WTC11 (cell line): ENCODE measurements around the gene FHOD3. TPM values are rescaled to one million over a fixed set of nuclear protein-coding genes. Genes with fewer than 3 reads are reported as not detected.

Source experiments
- ATAC-seq: fragments of 200-7000 bp; cut with Tn5 transposase; 2 replicates; pipeline ENCODE4 v1.10.0; 2021; ENCODE audit warnings: mild to moderate bottlenecking, moderate library complexity
- CTCF ChIA-PET: fragments of 300-600 bp; sonication (Branson Sonifier 250); formaldehyde crosslinking; loops from one replicate; lab custom pipeline; 2021; ENCODE audit warnings: antibody characterized with exemption; lab: Charles Lee
- POLR2A ChIA-PET: fragments of 350-600 bp; sonication (Branson Sonifier 250); formaldehyde crosslinking; loops from one replicate; lab custom pipeline; 2021; ENCODE audit warnings: antibody characterized with exemption; lab: Charles Lee
- DNase-seq: peaks from one replicate; pipeline ENCODE4 v3.0.0; 2021; ENCODE audit warnings: low spot score
- H3K27ac Mint-ChIP-seq: 2 replicates; pipeline ENCODE4 v1.8.0; 2021; ENCODE audit warnings: mixed read lengths
- H3K27me3 Mint-ChIP-seq: 2 replicates; pipeline ENCODE4 v1.8.0; 2021; ENCODE audit warnings: low read depth, mild to moderate bottlenecking, moderate library complexity, mixed read lengths
- H3K36me3 Mint-ChIP-seq: 2 replicates; pipeline ENCODE4 v1.8.0; 2021; ENCODE audit warnings: mixed read lengths
- H3K4me1 Mint-ChIP-seq: 2 replicates; pipeline ENCODE4 v1.8.0; 2022; ENCODE audit warnings: mixed read lengths
- H3K4me3 Mint-ChIP-seq: 2 replicates; pipeline ENCODE4 v1.8.0; 2021; ENCODE audit warnings: mild to moderate bottlenecking, moderate library complexity, mixed read lengths
- H3K9me3 Mint-ChIP-seq: 2 replicates; pipeline ENCODE4 v1.8.0; 2021; ENCODE audit warnings: mixed read lengths
- GRHL2 ChIP-seq: fragments of 250-450 bp; sonication (Bioruptor Pico); IDR thresholded peaks from 2 replicates; pipeline ENCODE4 v1.8.0; 2022; ENCODE audit warnings: mild to moderate bottlenecking, moderate library complexity; ENCODE audit not compliant: insufficient replicate concordance, severe bottlenecking
- GTF2I ChIP-seq: fragments of 250-450 bp; sonication (Bioruptor Pico); conservative IDR thresholded peaks from 2 replicates; pipeline ENCODE4 v1.4.0; 2021; ENCODE audit warnings: mild to moderate bottlenecking
- JUN ChIP-seq: sonication (generic); formaldehyde crosslinking; IDR thresholded peaks from 2 replicates; pipeline ENCODE4 v1.8.0; 2023; ENCODE audit warnings: mild to moderate bottlenecking, missing genetic modification reagents
- NR1H2 ChIP-seq: sonication (generic); formaldehyde crosslinking; IDR thresholded peaks from 2 replicates; pipeline ENCODE4 v1.9.0; 2021; ENCODE audit warnings: mild to moderate bottlenecking, moderate library complexity, missing genetic modification reagents
- OVOL2 ChIP-seq: fragments of 250-450 bp; sonication (Bioruptor Pico); IDR thresholded peaks from 2 replicates; pipeline ENCODE4 v1.9.0; 2021; ENCODE audit warnings: mild to moderate bottlenecking, borderline replicate concordance
- PRRX2 ChIP-seq: fragments of 250-450 bp; sonication (Bioruptor Pico); IDR thresholded peaks from 2 replicates; pipeline ENCODE4 v1.8.0; 2021; ENCODE audit warnings: mild to moderate bottlenecking
- RELA ChIP-seq: sonication (generic); formaldehyde crosslinking; IDR thresholded peaks from 2 replicates; pipeline ENCODE4 v1.8.1; 2022; ENCODE audit warnings: missing genetic modification reagents, mild to moderate bottlenecking, borderline replicate concordance
- SMAD4 ChIP-seq: sonication (generic); formaldehyde crosslinking; IDR thresholded peaks from 2 replicates; pipeline ENCODE4 v1.8.0; 2022; ENCODE audit warnings: mild to moderate bottlenecking, missing genetic modification reagents
- ZNF423 ChIP-seq: fragments of 250-450 bp; sonication (Bioruptor Pico); IDR thresholded peaks from 2 replicates; pipeline ENCODE4 v2.1.2; 2022; ENCODE audit warnings: mild to moderate bottlenecking, moderate library complexity
- ZNF671 ChIP-seq: fragments of 250-450 bp; sonication (Bioruptor Pico); IDR thresholded peaks from 2 replicates; pipeline ENCODE4 v1.8.0; 2021; ENCODE audit warnings: mild to moderate bottlenecking
- total RNA-seq: library from RNA; stranded (reverse); gene quantifications from 3 replicates; pipeline ENCODE4 v1.2.3, GENCODE V29; 2021
- TF ChIP-seq, protein P1 (sequence below): sonication (generic); formaldehyde crosslinking; IDR thresholded peaks from 2 replicates; pipeline ENCODE4 v1.8.0; 2023; ENCODE audit warnings: mild to moderate bottlenecking, missing genetic modification reagents
- TF ChIP-seq, protein P2 (sequence below): sonication (generic); formaldehyde crosslinking; IDR thresholded peaks from 2 replicates; pipeline ENCODE4 v1.8.1; 2022; ENCODE audit warnings: low read depth, mild to moderate bottlenecking, moderate library complexity, missing genetic modification reagents, borderline replicate concordance
- TF ChIP-seq, protein P3 (sequence below): sonication (generic); formaldehyde crosslinking; conservative IDR thresholded peaks from 2 replicates; pipeline ENCODE4 v1.8.1; 2023; ENCODE audit warnings: mild to moderate bottlenecking, low read depth, missing genetic modification reagents, moderate library complexity
- TF ChIP-seq, protein P4 (sequence below): sonication (generic); formaldehyde crosslinking; IDR thresholded peaks from 2 replicates; pipeline ENCODE4 v1.8.0; 2022; ENCODE audit warnings: mild to moderate bottlenecking, missing genetic modification reagents
- TF ChIP-seq, protein P5 (sequence below): fragments of 200-600 bp; IDR thresholded peaks from 2 replicates; pipeline ENCODE4 v1.8.0; 2022; ENCODE audit warnings: antibody characterized with exemption

FHOD3 gene
- total RNA-seq, 1 experiment from 2014 or later, result 3.8 TPM

DNA sequence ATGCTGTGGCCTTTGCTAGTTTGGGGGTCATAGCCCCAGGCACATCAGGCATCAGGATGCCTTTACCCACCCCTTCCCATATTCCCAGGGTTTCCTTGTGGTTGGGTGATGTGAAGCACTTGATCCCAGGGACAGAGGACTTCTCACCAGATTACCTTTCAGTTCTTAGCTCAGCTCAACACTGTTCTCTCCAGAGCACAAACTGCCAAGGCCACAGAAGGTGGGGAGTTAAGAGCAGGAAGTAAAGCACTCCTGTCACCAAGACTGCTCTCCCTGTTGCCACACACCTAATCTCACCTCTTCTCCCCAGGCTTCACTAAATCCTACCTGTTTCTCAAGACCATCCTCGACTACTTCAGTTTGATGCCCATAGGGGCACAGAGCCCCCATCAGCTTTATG, 25.9 kb downstream of the FHOD3 start:
- DNase-seq (no peak), ATAC-seq (no peak)
- Mint-ChIP-seq H3K4me1 (peaks cover 3% of the 10 kb centered on the region), H3K9me3 (peaks cover 12% of the 10 kb centered on the region), H3K4me3 (no peak overlapping the region), H3K36me3 (peaks cover 8% of the 10 kb centered on the region), H3K27ac (no peak overlapping the region), H3K27me3 (peaks cover 5% of the 10 kb centered on the region)
- POLR2A ChIA-PET, result no interaction called here
- CTCF ChIA-PET, result no interaction called here
- TF ChIP-seq, protein P1, sequence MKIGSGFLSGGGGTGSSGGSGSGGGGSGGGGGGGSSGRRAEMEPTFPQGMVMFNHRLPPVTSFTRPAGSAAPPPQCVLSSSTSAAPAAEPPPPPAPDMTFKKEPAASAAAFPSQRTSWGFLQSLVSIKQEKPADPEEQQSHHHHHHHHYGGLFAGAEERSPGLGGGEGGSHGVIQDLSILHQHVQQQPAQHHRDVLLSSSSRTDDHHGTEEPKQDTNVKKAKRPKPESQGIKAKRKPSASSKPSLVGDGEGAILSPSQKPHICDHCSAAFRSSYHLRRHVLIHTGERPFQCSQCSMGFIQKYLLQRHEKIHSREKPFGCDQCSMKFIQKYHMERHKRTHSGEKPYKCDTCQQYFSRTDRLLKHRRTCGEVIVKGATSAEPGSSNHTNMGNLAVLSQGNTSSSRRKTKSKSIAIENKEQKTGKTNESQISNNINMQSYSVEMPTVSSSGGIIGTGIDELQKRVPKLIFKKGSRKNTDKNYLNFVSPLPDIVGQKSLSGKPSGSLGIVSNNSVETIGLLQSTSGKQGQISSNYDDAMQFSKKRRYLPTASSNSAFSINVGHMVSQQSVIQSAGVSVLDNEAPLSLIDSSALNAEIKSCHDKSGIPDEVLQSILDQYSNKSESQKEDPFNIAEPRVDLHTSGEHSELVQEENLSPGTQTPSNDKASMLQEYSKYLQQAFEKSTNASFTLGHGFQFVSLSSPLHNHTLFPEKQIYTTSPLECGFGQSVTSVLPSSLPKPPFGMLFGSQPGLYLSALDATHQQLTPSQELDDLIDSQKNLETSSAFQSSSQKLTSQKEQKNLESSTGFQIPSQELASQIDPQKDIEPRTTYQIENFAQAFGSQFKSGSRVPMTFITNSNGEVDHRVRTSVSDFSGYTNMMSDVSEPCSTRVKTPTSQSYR, result no peak
- TF ChIP-seq SMAD4 (CRISPR knock-in tag), result no peak
- TF ChIP-seq, protein P2, sequence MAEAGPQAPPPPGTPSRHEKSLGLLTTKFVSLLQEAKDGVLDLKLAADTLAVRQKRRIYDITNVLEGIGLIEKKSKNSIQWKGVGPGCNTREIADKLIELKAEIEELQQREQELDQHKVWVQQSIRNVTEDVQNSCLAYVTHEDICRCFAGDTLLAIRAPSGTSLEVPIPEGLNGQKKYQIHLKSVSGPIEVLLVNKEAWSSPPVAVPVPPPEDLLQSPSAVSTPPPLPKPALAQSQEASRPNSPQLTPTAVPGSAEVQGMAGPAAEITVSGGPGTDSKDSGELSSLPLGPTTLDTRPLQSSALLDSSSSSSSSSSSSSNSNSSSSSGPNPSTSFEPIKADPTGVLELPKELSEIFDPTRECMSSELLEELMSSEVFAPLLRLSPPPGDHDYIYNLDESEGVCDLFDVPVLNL (CRISPR knock-in tag), result no peak
- TF ChIP-seq, protein P3, sequence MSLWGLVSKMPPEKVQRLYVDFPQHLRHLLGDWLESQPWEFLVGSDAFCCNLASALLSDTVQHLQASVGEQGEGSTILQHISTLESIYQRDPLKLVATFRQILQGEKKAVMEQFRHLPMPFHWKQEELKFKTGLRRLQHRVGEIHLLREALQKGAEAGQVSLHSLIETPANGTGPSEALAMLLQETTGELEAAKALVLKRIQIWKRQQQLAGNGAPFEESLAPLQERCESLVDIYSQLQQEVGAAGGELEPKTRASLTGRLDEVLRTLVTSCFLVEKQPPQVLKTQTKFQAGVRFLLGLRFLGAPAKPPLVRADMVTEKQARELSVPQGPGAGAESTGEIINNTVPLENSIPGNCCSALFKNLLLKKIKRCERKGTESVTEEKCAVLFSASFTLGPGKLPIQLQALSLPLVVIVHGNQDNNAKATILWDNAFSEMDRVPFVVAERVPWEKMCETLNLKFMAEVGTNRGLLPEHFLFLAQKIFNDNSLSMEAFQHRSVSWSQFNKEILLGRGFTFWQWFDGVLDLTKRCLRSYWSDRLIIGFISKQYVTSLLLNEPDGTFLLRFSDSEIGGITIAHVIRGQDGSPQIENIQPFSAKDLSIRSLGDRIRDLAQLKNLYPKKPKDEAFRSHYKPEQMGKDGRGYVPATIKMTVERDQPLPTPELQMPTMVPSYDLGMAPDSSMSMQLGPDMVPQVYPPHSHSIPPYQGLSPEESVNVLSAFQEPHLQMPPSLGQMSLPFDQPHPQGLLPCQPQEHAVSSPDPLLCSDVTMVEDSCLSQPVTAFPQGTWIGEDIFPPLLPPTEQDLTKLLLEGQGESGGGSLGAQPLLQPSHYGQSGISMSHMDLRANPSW, result no peak
- TF ChIP-seq, protein P4, sequence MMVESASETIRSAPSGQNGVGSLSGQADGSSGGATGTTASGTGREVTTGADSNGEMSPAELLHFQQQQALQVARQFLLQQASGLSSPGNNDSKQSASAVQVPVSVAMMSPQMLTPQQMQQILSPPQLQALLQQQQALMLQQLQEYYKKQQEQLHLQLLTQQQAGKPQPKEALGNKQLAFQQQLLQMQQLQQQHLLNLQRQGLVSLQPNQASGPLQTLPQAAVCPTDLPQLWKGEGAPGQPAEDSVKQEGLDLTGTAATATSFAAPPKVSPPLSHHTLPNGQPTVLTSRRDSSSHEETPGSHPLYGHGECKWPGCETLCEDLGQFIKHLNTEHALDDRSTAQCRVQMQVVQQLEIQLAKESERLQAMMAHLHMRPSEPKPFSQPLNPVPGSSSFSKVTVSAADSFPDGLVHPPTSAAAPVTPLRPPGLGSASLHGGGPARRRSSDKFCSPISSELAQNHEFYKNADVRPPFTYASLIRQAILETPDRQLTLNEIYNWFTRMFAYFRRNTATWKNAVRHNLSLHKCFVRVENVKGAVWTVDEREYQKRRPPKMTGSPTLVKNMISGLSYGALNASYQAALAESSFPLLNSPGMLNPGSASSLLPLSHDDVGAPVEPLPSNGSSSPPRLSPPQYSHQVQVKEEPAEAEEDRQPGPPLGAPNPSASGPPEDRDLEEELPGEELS (CRISPR knock-in tag), result no peak

DNA sequence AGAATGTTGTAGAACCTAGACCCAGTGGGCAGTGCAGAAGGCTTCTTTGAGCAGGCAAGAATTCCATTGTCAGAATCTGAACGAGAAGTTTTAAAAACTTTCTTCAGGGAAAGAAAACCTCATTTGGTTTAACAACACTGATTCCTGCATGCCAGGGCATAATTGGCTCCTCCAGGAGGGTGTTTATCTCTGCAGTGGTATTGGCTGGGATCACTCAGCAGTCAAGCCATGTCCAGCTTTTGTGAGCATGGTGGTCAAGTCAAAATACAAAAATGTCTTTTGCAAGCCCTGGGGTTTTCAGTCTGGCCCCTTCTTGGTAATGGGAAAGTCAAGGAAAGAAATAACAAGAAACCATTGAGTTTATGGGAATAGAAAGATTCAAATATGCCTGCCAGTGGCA, 28.3 kb downstream of the FHOD3 start:
- CTCF ChIA-PET, result no interaction called here
- no peak overlapping the region for H3K27ac Mint-ChIP-seq

DNA sequence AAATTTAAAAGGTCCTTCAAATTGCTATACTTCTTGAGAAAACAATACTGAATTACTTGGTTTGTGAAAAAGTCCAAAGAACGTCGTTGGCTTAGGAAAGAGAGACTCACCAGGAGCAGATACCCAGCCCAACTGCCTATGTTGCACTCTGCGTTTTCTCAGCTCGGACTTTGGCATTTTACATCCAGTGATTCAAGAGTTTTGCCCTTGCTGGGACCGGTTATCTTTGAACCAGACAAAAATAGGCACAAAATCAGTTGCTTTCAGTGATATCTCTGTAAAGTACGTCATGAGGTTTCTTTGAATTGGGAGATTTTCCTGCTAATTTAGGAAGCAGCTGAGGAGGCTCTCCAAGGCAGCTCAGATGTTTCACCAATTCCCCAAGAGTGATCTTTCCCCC, 29.3 kb downstream of the FHOD3 start:
- CTCF ChIA-PET, result interaction anchor here (1.4 kb wide), 1 partner anchor 85 kb away, joined by 5 read pairs; no protein-coding TSS in a partner anchor
- no peaks in the 10 kb centered on the region for H3K36me3 Mint-ChIP-seq
- ATAC-seq, result no peak
- TF ChIP-seq ZNF671 (CRISPR knock-in tag), result no peak
- TF ChIP-seq, protein P5, sequence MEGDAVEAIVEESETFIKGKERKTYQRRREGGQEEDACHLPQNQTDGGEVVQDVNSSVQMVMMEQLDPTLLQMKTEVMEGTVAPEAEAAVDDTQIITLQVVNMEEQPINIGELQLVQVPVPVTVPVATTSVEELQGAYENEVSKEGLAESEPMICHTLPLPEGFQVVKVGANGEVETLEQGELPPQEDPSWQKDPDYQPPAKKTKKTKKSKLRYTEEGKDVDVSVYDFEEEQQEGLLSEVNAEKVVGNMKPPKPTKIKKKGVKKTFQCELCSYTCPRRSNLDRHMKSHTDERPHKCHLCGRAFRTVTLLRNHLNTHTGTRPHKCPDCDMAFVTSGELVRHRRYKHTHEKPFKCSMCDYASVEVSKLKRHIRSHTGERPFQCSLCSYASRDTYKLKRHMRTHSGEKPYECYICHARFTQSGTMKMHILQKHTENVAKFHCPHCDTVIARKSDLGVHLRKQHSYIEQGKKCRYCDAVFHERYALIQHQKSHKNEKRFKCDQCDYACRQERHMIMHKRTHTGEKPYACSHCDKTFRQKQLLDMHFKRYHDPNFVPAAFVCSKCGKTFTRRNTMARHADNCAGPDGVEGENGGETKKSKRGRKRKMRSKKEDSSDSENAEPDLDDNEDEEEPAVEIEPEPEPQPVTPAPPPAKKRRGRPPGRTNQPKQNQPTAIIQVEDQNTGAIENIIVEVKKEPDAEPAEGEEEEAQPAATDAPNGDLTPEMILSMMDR, result no peak
- no peak for TF ChIP-seq NR1H2 (CRISPR knock-in tag)
- TF ChIP-seq GRHL2 (CRISPR knock-in tag), result no peak
- no peak for TF ChIP-seq ZNF423 (CRISPR knock-in tag)
- TF ChIP-seq GTF2I, result no peak
- no peak for TF ChIP-seq RELA (CRISPR knock-in tag)
- TF ChIP-seq, all 79 proteins: peak for 0
- Mint-ChIP-seq H3K4me1 (peaks cover 30% of the 10 kb centered on the region), H3K9me3 (peaks cover 6% of the 10 kb centered on the region; the same call in 1 of the 2 replicates), H3K4me3 (no peak overlapping the region), H3K27ac (no peak overlapping the region), H3K27me3 (no peaks in the 10 kb centered on the region; the same call in none of the 2 replicates)
- POLR2A ChIA-PET, result no interaction called here
- no peak for DNase-seq

More for the DNA sequence above, 28.3 kb downstream of the FHOD3 start:
- Mint-ChIP-seq H3K9me3 (peaks cover 6% of the 10 kb centered on the region; the same call in 1 of the 2 replicates), H3K4me1 (peaks cover 21% of the 10 kb centered on the region), H3K36me3 (no peaks in the 10 kb centered on the region), H3K4me3 (no peak overlapping the region), H3K27me3 (no peaks in the 10 kb centered on the region; the same call in none of the 2 replicates)
- DNase-seq (no peak), ATAC-seq (no peak)
- POLR2A ChIA-PET, result no interaction called here
- no peak for TF ChIP-seq JUN (CRISPR knock-in tag)
- TF ChIP-seq OVOL2 (CRISPR knock-in tag), result no peak
- TF ChIP-seq PRRX2, result no peak
